ENCODE results near the gene SERGEF. TPM values are rescaled to one million over a fixed set of nuclear protein-coding genes. Genes with fewer than 3 reads are reported as not detected.
"Not testable (repeated sequence)": the region's sequence is repeated elsewhere in the genome, so short reads cannot be mapped to it uniquely, and the experiment has no call there.

Gene SERGEF
- total and polyA plus RNA-seq, 2 donors from 2014 or later, result 33.2 to 63.0 TPM

GRCh38 chr11:17897495-17897894, 115.4 kb downstream of the SERGEF start:
- no peaks in the 10 kb centered on the region for H3K36me3 ChIP-seq (ENCODE audit: control insufficient read depth in 2 of 3, insufficient read depth in 3 of 3, low read length in 3 of 3)
- DNase-seq, result no peak
- no peak for TF ChIP-seq CTCF (IDR thresholded peaks at IDR 0.05; ENCODE audit: borderline replicate concordance, extremely low read depth, insufficient read depth)
- no peaks in the 10 kb centered on the region for H3K27me3 ChIP-seq (ENCODE audit: control insufficient read depth, insufficient read depth, low read length)
- no peak overlapping the region for H3K27ac ChIP-seq (ENCODE audit: low read depth in 2 of 2, low read length in 2 of 2)
- no peak for FAIRE-seq
- H3K4me3 ChIP-seq (ENCODE audit: low read length in 3 of 3), result no peak overlapping the region
- no peaks in the 10 kb centered on the region for H3K9me3 ChIP-seq (ENCODE audit: control insufficient read depth in 2 of 3, insufficient read depth in 1 of 3, low read length in 3 of 3)
- no peaks in the 10 kb centered on the region for H3K4me1 ChIP-seq (ENCODE audit: control insufficient read depth in 2 of 3, insufficient read depth in 2 of 3, low read depth in 1 of 3, low read length in 3 of 3)
- H3K9ac ChIP-seq (ENCODE audit: low read length in 3 of 3), result no peak overlapping the region
- intact Hi-C loops (cut with DNase I), result no loop called here

- intact Hi-C loops (cut with DNase I); H3K27me3 ChIP-seq (ENCODE audit: control insufficient read depth, insufficient read depth, low read length); H3K4me1 ChIP-seq (ENCODE audit: control insufficient read depth in 2 of 3, insufficient read depth in 2 of 3, low read depth in 1 of 3, low read length in 3 of 3); H3K27ac ChIP-seq (ENCODE audit: low read depth in 2 of 2, low read length in 2 of 2); H3K9ac ChIP-seq (ENCODE audit: low read length in 3 of 3); H3K9me3 ChIP-seq (ENCODE audit: control insufficient read depth in 2 of 3, insufficient read depth in 1 of 3, low read length in 3 of 3); H3K4me3 ChIP-seq (ENCODE audit: low read length in 3 of 3); DNase-seq; FAIRE-seq; H3K36me3 ChIP-seq (ENCODE audit: control insufficient read depth in 2 of 3, insufficient read depth in 3 of 3, low read length in 3 of 3): not testable (repeated sequence)
These were observed 116.2 kb downstream of the SERGEF start for GRCh38 chr11:17896496-17897151.

- FAIRE-seq (no peak), DNase-seq (no peak)
- no peaks in the 10 kb centered on the region for H3K36me3 ChIP-seq (ENCODE audit: control insufficient read depth in 2 of 3, insufficient read depth in 3 of 3, low read length in 3 of 3)
- H3K4me1 ChIP-seq (ENCODE audit: control insufficient read depth in 2 of 3, insufficient read depth in 2 of 3, low read depth in 1 of 3, low read length in 3 of 3), result no peaks in the 10 kb centered on the region
- no peaks in the 10 kb centered on the region for H3K27me3 ChIP-seq (ENCODE audit: control insufficient read depth, insufficient read depth, low read length)
- no peak overlapping the region for H3K4me3 ChIP-seq (ENCODE audit: low read length in 3 of 3)
- intact Hi-C loops (cut with DNase I), result no loop called here
- no peaks in the 10 kb centered on the region for H3K9me3 ChIP-seq (ENCODE audit: control insufficient read depth in 2 of 3, insufficient read depth in 1 of 3, low read length in 3 of 3)
- H3K27ac ChIP-seq (ENCODE audit: low read depth in 2 of 2, low read length in 2 of 2), result no peak overlapping the region
- H3K9ac ChIP-seq (ENCODE audit: low read length in 3 of 3), result no peak overlapping the region
- no peak for TF ChIP-seq CTCF (IDR thresholded peaks at IDR 0.05; ENCODE audit: borderline replicate concordance, extremely low read depth, insufficient read depth)
These were observed 117.8 kb downstream of the SERGEF start for GRCh38 chr11:17894929-17895658.

GRCh38 chr11:17892409-17892808, 120.4 kb downstream of the SERGEF start:
- no peak for FAIRE-seq
- intact Hi-C loops (cut with DNase I), result no loop called here
- Histone ChIP-seq H3K9ac (ENCODE audit: low read length in 3 of 3) (no peak overlapping the region), H3K27ac (ENCODE audit: low read depth in 2 of 2, low read length in 2 of 2) (no peak overlapping the region), H3K9me3 (ENCODE audit: control insufficient read depth in 2 of 3, insufficient read depth in 1 of 3, low read length in 3 of 3) (no peaks in the 10 kb centered on the region), H3K4me1 (ENCODE audit: control insufficient read depth in 2 of 3, insufficient read depth in 2 of 3, low read depth in 1 of 3, low read length in 3 of 3) (no peaks in the 10 kb centered on the region), H3K4me3 (ENCODE audit: low read length in 3 of 3) (no peak overlapping the region), H3K27me3 (ENCODE audit: control insufficient read depth, insufficient read depth, low read length) (no peaks in the 10 kb centered on the region), H3K36me3 (ENCODE audit: control insufficient read depth in 2 of 3, insufficient read depth in 3 of 3, low read length in 3 of 3) (no peaks in the 10 kb centered on the region)
- no peak for DNase-seq
- TF ChIP-seq CTCF (IDR thresholded peaks at IDR 0.05; ENCODE audit: borderline replicate concordance, extremely low read depth, insufficient read depth), result no peak

All from kidney (tissue), 14 donors.